Right forelimb (tissue), 1 donor: ENCODE data around the gene ITGB5.

Experiments used
- DNase-seq: peaks from one replicate; pipeline ENCODE4 v3.0.0-alpha.2; 2018

The ITGB5 gene

DNA sequence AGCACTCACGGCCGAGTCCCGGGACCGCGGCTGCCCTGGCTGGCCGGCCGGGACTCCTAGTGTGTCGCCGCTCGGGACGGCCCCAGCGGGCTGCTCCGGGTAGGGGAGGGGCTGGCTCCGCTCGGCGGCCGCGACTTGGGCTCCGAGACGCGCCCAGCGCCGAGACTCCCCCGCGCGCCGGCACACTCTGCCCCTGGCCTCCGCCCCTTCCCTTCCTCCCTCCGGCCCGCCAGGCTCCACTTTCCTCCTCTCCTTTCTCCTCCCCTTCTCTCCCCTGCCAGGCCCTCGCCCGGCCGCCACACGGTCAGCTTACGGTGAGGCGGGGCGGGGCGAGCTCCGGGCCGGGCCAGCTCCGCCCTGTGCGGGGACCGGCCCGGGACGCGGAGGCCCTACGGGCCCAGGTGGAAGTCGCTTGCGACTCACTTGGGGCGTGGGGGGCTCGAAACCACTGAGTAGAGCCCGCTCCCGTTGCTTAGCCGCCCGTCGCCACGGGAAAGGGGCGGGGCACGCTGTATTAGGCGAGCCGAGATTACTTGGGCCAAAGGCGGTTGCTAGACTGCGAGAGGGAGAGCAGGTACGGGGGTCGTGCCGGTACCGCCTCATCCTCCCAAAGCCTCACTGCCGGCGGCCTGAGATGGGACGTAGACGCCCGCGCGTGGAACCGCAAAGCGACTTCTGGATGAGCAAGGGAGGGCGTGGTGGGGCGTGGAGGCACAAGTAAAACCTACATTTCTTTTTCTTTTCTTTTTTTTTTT lies at the start of gene ITGB5:
ITGB5 (minus strand) TSS at position 189 of the 755 bp plus-strand sequence. CDS start 365 bp downstream, outside the sequence.
- peak; percentile 83 for DNase-seq

DNA sequence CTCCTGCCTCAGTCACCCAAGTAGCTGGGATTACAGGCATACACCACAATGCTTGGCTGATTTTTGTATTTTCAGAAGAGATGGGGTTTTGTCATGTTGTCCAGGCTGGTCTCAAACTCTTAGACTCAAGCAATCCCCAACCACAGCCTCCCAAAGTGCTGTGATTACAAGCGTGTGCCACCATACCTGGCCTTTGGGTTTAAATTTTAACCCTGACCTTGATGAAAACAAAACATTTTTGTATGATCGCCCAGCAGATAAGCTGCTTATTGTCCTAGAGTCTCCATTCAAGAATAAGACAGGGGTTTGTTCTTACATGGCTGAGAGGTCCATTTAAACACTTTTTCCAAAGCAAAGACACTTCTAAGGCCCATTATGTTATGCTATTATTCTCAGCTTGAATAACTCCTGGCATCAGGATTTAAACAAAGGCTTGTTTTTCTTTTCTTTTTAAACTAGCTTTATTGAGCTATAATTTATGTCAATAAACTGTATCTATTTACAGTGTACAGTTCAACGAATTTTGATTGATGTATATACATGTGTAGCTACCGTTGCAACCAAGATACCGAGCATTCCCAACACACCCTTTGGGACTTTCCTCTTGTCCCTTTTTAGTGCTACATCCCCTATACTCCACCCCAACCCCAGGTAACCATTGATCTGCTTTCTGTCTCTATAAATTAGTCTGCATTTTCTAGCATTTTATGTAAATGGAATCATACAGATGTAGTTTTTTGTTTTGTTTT lies 48.8 kb upstream of the ITGB5 start:
- no peak for DNase-seq

GRCh38 chr3:124935264-124935663 lies 48.1 kb upstream of the ITGB5 start:
- DNase-seq, result no peak

- DNase-seq, result no peak
These were observed 47.4 kb upstream of the ITGB5 start, which contains the start of gene MUC13 for GRCh38 chr3:124934577-124934976. TSS of gene MUC13 (minus strand) at chr3:124934751. CDS start at chr3:124934712, 39 bp downstream.

DNA sequence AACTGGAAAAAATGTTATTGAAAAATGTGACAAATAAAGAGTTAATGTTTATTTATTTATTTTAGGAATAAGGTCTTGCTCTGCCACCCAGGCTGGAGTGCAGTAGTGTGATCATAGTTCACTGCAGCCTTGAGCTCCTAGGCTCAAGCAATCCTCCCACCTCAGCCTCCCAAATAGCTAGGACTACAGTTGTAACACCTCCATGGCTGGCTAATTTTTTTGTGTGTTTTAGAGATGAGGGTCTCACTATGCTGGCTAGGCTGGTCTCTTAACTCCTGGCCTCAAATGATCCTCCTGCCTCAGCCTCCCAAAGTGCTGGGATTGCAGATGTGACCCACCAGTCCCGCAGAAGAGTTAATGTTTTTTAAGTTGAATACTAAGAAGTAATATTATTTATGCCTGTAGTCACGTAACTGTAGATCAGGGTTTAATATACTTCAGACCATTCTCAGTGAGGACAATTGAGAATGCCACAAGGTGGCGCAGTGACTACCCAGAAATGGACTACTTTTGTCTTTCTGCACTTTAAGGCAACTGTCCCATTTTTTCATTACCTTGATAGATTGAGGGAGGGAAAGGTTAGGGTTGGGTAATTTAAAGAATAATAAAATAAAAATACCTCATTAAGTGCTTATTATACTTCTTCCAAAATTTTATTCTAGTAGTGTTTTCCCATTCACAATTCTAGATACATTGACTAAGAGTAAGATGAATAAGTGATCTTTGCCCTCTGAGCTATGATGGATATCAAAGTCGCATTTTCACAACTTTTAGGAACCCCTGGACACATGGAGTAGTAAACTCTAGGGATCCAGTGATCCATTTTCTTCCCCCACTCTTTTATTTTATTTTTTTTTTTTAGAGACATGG lies 41.4 kb upstream of the ITGB5 start:
- peak; percentile 55 for DNase-seq

GRCh38 chr3:124927574-124928045 lies 40.4 kb upstream of the ITGB5 start:
- DNase-seq, result no peak

DNA sequence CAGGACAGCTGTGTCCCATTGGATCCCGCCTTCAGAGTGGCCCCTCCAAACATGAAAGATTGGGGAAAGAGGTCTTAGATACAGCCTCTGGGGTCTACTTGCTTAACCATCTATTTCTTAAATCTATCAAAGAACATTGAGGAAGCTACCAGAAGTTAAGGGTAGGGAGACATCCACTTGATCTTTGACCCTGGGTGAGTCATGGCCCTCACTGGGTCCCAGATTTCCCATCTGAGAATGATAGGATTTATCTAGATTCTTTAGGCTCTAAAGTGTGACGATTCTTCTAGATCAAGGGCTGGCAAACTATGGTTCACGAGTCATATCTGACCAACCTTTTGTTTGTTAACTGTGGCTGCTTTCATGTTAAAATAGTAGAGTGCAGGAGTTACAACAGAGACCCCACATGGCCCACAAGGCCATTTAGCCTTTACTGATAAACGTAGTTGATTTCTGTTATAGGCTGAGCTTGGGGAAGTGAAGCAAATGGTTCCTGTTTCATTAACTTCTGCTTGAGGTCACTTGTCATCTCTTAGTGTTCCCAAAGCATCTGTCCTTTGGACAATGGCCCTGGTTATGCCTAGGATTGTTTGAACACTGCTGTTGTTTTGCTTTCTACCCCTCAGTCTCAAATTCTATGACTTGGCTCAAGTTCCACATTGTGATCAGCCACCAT lies 39.4 kb upstream of the ITGB5 start:
- no peak for DNase-seq

- no peak for DNase-seq
These were observed 37.6 kb upstream of the ITGB5 start for GRCh38 chr3:124924741-124925140.

DNA sequence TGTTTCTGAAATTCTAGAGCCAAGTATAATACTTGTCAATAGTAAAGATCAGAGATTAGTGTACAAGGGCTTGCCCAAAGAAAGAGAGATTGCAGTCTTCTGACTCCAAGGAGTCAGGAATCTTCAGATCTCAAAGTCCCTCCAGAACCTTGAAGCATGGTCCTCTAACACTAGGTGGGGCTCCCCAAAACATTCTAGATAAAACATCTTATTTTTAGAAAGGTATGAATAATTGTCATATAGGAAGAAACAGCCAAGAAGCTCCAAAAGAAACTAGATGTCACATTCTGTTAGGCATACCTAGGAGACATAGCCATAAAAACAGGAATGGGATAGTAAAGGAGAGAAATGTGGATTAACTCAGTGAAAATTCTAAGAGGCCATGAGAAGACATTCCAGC lies 36.7 kb upstream of the ITGB5 start:
- no peak for DNase-seq

GRCh38 chr3:124920718-124921117 lies 33.6 kb upstream of the ITGB5 start:
- no peak for DNase-seq

- DNase-seq, result no peak
These were observed 32.6 kb upstream of the ITGB5 start for GRCh38 chr3:124919756-124920155.

DNA sequence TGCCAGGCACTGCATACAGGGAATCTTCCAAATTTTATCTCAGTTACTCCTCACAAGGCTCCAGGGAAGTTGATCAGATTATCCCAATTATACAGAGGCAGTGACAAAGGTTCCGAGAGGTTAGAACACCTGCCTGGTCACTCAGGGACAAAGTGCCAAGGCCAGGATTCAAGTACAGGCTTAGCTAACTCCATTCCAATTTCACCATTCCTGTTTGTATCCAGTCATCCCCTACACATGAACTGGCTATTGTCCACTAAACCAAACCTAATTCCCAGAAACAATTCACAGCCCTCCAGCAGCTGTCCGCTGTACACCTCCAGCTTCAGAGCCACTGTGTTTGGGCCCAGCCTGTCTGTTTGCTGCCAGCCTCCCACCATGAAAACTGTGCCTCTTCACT lies 31.4 kb upstream of the ITGB5 start:
- no peak for DNase-seq

- no peak for DNase-seq
These were observed 29.8 kb upstream of the ITGB5 start for GRCh38 chr3:124916837-124917409.

GRCh38 chr3:124915254-124915653 lies 28.1 kb upstream of the ITGB5 start:
- no peak for DNase-seq

DNA sequence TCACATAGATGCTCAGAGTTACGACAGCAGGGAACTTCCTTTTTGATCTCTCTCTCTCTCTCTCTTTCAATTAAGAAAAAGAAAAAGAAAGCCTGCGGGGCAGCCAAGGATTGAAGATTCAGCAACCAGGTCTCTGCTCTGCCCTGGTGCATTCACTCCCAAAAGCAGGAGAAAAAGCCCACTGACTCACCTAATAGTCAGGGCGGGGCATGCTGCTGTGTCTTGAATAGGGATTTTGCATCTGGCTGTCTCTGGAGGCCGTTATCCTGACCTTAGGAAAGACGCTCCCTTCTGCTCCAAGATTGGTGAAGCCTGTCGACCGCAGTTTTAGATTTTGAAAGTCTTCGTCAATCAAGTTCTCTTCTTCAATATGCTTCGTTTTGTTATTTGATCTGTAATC lies 20.8 kb upstream of the ITGB5 start:
- no peak for DNase-seq

DNA sequence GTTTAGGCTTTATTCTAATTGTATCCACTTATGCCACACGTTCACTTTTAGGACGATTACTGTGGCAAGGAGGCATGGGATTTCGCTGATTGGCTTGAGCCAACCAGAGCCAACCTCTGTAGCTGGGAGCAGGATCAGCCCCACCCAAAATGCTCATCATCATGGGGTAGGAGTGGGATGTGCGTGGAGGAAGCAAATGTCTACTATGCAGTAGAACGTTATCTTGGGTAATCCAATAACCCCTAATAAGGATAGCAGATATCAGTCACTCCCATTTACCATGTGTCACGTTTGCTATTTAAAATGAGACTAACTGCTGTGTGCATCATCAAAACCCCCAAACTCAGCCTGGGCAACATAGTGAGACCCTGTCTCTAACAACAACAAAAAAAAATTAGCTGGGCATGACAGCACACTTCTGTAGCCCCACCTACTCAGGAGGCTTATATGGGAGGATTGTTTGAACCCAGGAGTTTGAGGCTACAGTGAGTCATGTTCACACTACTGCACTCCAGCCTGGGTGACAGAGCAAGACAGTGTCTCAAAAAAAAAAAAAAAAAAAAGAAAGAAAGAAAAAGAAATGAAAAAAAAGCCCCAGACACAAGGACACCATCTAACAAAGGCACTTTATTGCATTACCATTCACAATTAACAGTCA lies 17.8 kb upstream of the ITGB5 start:
- DNase-seq, result no peak

DNA sequence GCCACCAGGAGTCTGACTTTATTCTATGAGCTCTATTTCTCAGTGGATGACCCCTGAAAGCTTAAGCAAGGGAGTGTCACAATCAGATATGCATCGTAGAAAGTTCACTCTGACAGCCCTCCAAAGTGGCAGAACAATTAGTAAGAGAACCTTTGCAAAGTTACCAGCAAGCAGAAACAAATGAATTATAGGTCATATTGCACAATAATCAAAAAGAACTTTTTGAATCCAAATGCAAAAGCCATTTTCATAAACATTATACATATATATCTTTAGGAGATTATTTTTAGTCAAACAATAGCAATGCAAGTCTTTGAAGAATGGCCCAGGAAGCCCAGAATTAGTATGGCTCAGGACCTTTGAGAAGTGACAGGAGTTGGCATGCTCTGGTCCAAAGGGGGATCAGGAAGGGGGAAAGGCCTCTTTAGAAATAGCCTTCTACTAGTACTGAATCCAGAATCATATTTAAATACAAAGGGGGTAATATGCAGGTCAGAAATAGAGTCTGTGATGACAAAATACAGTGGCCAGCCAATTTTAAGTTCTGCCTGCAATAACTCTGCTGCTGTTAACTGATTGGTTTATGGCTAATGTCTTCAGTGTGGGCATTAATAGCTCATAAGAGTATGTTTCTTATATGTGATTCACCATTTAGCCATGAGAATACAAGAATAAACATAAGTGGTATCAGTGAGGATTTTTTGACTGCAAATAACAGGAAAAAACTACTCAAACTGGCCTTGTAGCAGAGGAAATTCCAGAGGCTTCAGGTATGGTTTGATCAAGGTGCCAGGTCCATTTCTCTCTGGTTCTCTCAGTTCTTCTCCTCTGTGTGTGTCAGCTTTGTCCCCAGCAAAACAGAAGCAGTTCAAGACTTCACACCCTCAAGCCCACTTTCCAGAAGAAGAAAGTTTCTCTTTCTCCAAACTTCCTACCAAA lies 17.0 kb upstream of the ITGB5 start:
- DNase-seq, result no peak

DNA sequence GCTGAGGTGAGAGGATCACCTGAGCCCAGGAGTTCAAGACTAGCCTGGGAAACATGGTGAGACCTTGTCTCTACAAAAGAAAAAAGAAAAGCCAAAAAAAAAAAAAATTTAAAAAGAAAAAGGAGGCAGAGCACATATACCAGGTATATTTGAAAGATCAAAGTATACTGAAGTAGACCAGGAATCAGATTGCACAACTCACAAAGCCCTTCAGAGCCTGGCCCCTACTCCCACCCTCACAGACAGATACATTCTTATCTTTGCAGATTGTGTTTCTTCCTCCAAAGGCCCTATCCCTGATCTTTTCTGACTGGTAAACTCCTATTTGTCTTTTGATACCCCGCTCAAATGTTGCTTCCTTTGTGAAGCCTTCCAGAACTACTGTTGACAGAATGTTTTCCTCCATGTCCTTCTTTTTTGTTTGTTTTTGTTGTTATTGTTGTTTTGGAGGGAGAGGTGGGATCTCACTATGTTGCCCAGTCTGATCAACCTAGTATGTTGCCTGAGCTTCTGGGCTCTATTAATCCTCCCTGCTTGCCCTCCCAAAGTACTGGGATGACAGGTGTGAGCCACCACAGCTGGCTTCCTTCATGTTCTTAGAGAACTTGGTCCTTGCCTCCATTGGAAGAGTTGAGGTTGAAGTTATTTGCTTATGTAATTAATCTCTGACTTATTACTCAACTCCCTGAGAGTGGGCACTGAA lies 9.8 kb upstream of the ITGB5 start:
- DNase-seq, result no peak

GRCh38 chr3:124895756-124896155 lies 8.6 kb upstream of the ITGB5 start:
- no peak for DNase-seq

DNA sequence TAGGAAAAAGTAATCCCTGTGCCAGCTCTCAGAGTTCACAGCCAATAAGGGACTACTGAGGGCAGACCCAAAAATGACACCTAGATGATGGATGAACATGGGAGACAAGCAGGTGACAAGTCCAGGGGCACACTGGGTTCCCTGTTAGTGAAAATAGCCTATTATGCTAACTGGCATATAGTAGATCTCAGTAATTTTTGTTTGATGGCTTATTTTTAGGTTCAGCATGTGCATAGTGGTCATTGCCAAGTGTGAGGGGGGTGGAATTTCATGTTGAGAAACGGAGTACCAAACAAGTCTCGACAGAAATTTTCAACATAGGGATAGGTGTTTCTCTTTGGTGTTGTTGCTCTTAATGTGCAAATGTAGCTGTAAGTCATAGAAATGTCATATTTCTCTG lies 6.4 kb upstream of the ITGB5 start:
- DNase-seq, result no peak
